ENCODE measurements around the gene TMEM273.

Gene TMEM273

GRCh38 chr10:49220679-49221078, 32.5 kb upstream of the TMEM273 start:
- Histone ChIP-seq H3K27me3 (ENCODE audit: insufficient read depth, low read depth, severe bottlenecking) (peaks cover 2% of the 10 kb centered on the region), H3K27ac (no peak overlapping the region), H3K9me3 (ENCODE audit: severe bottlenecking) (no peaks in the 10 kb centered on the region), H3K4me3 (ENCODE audit: low read depth, low read length) (no peak overlapping the region), H3K36me3 (no peaks in the 10 kb centered on the region)
- no peak for DNase-seq
- no peak for TF ChIP-seq CTCF (IDR thresholded peaks at IDR 0.05; ENCODE audit: low read depth, low read length)

- no peak for DNase-seq
- Histone ChIP-seq H3K9me3 (ENCODE audit: severe bottlenecking) (no peaks in the 10 kb centered on the region), H3K4me3 (ENCODE audit: low read depth, low read length) (no peak overlapping the region), H3K36me3 (no peaks in the 10 kb centered on the region), H3K27me3 (ENCODE audit: insufficient read depth, low read depth, severe bottlenecking) (peaks cover 2% of the 10 kb centered on the region), H3K27ac (no peak overlapping the region)
- TF ChIP-seq CTCF (IDR thresholded peaks at IDR 0.05; ENCODE audit: low read depth, low read length) = no peak
Observed at GRCh38 chr10:49220031-49220430, 31.8 kb upstream of the TMEM273 start.

GRCh38 chr10:49219248-49219647, 31.1 kb upstream of the TMEM273 start:
- Histone ChIP-seq H3K27me3 (ENCODE audit: insufficient read depth, low read depth, severe bottlenecking) (peaks cover 2% of the 10 kb centered on the region), H3K27ac (no peak overlapping the region), H3K9me3 (ENCODE audit: severe bottlenecking) (no peaks in the 10 kb centered on the region), H3K36me3 (no peaks in the 10 kb centered on the region), H3K4me3 (ENCODE audit: low read depth, low read length) (no peak overlapping the region)
- DNase-seq = no peak
- no peak for TF ChIP-seq CTCF (IDR thresholded peaks at IDR 0.05; ENCODE audit: low read depth, low read length)

GRCh38 chr10:49218480-49218879, 30.3 kb upstream of the TMEM273 start:
- Histone ChIP-seq H3K36me3 (no peaks in the 10 kb centered on the region), H3K27ac (no peak overlapping the region), H3K27me3 (ENCODE audit: insufficient read depth, low read depth, severe bottlenecking) (peaks cover 2% of the 10 kb centered on the region), H3K4me3 (ENCODE audit: low read depth, low read length) (no peak overlapping the region), H3K9me3 (ENCODE audit: severe bottlenecking) (no peaks in the 10 kb centered on the region)
- no peak for TF ChIP-seq CTCF (IDR thresholded peaks at IDR 0.05; ENCODE audit: low read depth, low read length)
- no peak for DNase-seq

- H3K9me3 ChIP-seq (ENCODE audit: severe bottlenecking) = no peaks in the 10 kb centered on the region
- peaks cover 2% of the 10 kb centered on the region for H3K27me3 ChIP-seq (ENCODE audit: insufficient read depth, low read depth, severe bottlenecking)
- no peak for TF ChIP-seq CTCF (IDR thresholded peaks at IDR 0.05; ENCODE audit: low read depth, low read length)
- DNase-seq = no peak
- H3K36me3 ChIP-seq = no peaks in the 10 kb centered on the region
- no peak overlapping the region for H3K27ac ChIP-seq
- H3K4me3 ChIP-seq (ENCODE audit: low read depth, low read length) = no peak overlapping the region
Observed at GRCh38 chr10:49217645-49218044, 29.5 kb upstream of the TMEM273 start.

- DNase-seq = no peak
- no peak for TF ChIP-seq CTCF (IDR thresholded peaks at IDR 0.05; ENCODE audit: low read depth, low read length)
- no peaks in the 10 kb centered on the region for H3K9me3 ChIP-seq (ENCODE audit: severe bottlenecking)
- H3K27ac ChIP-seq = no peak overlapping the region
- no peaks in the 10 kb centered on the region for H3K36me3 ChIP-seq
- H3K27me3 ChIP-seq (ENCODE audit: insufficient read depth, low read depth, severe bottlenecking) = peaks cover 2% of the 10 kb centered on the region
- H3K4me3 ChIP-seq (ENCODE audit: low read depth, low read length) = no peak overlapping the region
Observed at GRCh38 chr10:49213211-49213610, 25.0 kb upstream of the TMEM273 start.

All from WERI-Rb-1 (cell line).